Measurements from ENCODE around the gene PLXDC2.

DNA sequence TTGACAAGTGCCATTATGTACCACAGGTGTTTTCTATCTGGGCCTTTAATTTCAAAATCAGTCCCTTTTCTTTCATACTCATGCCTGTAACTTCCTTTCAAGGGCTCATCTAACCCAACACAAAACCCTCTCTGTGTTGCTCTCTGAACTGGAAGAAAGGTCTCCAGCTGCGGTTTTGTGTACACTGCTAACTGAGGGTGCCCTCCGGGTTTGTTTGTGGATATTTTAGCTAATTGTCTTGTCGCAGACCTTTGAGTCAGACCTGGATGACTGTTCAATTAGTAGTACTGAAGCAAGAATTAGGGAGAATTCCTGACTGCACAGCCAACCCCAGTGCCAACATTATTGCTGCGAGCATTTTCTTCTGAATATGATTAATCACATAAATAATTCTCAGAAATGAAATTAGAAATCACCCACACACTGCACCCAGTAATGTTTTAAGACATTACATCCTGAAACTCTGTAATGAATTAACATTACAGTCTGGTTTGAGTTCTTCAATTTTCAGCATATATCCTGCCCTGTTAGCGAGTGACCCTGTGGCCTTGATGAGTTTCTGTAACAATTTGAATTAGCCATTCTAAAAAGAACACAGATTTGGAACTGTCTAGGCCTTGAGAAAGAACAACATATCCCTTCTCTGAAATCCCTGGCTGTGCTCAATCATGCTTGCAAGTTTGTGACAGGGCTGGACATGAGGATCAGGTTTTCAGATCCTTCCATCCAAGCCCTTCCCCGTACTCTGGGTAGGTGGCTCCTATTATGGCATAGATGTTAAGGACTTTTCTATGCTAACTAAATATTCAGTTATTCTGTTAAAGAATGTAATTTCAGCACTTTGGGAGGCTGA lies 460.1 kb downstream of the PLXDC2 start:
- TF ChIP-seq, protein P1, sequence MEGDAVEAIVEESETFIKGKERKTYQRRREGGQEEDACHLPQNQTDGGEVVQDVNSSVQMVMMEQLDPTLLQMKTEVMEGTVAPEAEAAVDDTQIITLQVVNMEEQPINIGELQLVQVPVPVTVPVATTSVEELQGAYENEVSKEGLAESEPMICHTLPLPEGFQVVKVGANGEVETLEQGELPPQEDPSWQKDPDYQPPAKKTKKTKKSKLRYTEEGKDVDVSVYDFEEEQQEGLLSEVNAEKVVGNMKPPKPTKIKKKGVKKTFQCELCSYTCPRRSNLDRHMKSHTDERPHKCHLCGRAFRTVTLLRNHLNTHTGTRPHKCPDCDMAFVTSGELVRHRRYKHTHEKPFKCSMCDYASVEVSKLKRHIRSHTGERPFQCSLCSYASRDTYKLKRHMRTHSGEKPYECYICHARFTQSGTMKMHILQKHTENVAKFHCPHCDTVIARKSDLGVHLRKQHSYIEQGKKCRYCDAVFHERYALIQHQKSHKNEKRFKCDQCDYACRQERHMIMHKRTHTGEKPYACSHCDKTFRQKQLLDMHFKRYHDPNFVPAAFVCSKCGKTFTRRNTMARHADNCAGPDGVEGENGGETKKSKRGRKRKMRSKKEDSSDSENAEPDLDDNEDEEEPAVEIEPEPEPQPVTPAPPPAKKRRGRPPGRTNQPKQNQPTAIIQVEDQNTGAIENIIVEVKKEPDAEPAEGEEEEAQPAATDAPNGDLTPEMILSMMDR (IDR thresholded peaks at IDR 0.05; ENCODE audit: poor library complexity), result no peak
- no peak for TF ChIP-seq EZH2phosphoT487 (IDR thresholded peaks at IDR 0.05; ENCODE audit: low read depth, severe bottlenecking, unreplicated experiment)

Measured in hepatocyte (in vitro differentiated cells).